ENCODE data around the gene TEX47.
A peak's percentile ranks its signal among the peaks of the same experiment; 100 is the strongest.

TEX47 gene

GRCh38 chr7:88801046-88801445 lies 5.5 kb upstream of the TEX47 start:
- no peak for DNase-seq (ENCODE audit: low spot score)
- TF ChIP-seq CTCF (IDR thresholded peaks at IDR 0.05; ENCODE audit: extremely low read depth, missing control alignments): no peak

GRCh38 chr7:88792361-88792760 lies 3.2 kb downstream of the TEX47 start:
- TF ChIP-seq CTCF (IDR thresholded peaks at IDR 0.05; ENCODE audit: extremely low read depth, missing control alignments): no peak
- DNase-seq (ENCODE audit: low spot score): no peak

GRCh38 chr7:88791891-88792290 lies 3.6 kb downstream of the TEX47 start:
- no peak for DNase-seq (ENCODE audit: low spot score)
- TF ChIP-seq CTCF (IDR thresholded peaks at IDR 0.05; ENCODE audit: extremely low read depth, missing control alignments): no peak

- peak; percentile 6 for DNase-seq (ENCODE audit: low spot score)
- no peak for TF ChIP-seq CTCF (IDR thresholded peaks at IDR 0.05; ENCODE audit: extremely low read depth, missing control alignments)
Observed at GRCh38 chr7:88789480-88790064, 6.0 kb downstream of the TEX47 start.

- TF ChIP-seq CTCF (IDR thresholded peaks at IDR 0.05; ENCODE audit: extremely low read depth, missing control alignments): no peak
- no peak for DNase-seq (ENCODE audit: low spot score)
Observed at GRCh38 chr7:88787777-88788176, 7.8 kb downstream of the TEX47 start.

- DNase-seq (ENCODE audit: low spot score): no peak
- no peak for TF ChIP-seq CTCF (IDR thresholded peaks at IDR 0.05; ENCODE audit: extremely low read depth, missing control alignments)
Observed at GRCh38 chr7:88775838-88776237, 19.7 kb downstream of the TEX47 start.

- no peak for DNase-seq (ENCODE audit: low spot score)
- no peak for TF ChIP-seq CTCF (IDR thresholded peaks at IDR 0.05; ENCODE audit: extremely low read depth, missing control alignments)
Observed at GRCh38 chr7:88772776-88773175, 22.8 kb downstream of the TEX47 start.

Measured in GM20000 (cell line).